GM13976 (cell line): ENCODE measurements around the gene YAE1.
A peak's percentile ranks its signal among the peaks of the same experiment; 100 is the strongest.

Experiments
- DNase-seq: peaks from one replicate; pipeline ENCODE4 v3.0.0; 2012; ENCODE audit warnings: low spot score
- in situ Hi-C: fragments of 300-500 bp; cut with MboI; formaldehyde crosslinking; loops from one replicate; pipeline ENCODE4 v1.12.0; 2022; ENCODE audit warnings: low sequenced_read_pairs, mixed read lengths, inconsistent platforms; ENCODE audit not compliant: unreplicated experiment
- TF ChIP-seq, protein P1 (sequence below): IDR thresholded peaks from 2 replicates; pipeline ENCODE4 v1.5.1; 2012; ENCODE audit warnings: borderline replicate concordance, mild to moderate bottlenecking; ENCODE audit not compliant: insufficient read depth; ENCODE audit errors: extremely low read depth, missing control alignments, control extremely low read depth

Gene YAE1

GRCh38 chr7:39607865-39608264, 41.7 kb downstream of the YAE1 start:
- in situ Hi-C loops, result no loop called here
- TF ChIP-seq, protein P1, sequence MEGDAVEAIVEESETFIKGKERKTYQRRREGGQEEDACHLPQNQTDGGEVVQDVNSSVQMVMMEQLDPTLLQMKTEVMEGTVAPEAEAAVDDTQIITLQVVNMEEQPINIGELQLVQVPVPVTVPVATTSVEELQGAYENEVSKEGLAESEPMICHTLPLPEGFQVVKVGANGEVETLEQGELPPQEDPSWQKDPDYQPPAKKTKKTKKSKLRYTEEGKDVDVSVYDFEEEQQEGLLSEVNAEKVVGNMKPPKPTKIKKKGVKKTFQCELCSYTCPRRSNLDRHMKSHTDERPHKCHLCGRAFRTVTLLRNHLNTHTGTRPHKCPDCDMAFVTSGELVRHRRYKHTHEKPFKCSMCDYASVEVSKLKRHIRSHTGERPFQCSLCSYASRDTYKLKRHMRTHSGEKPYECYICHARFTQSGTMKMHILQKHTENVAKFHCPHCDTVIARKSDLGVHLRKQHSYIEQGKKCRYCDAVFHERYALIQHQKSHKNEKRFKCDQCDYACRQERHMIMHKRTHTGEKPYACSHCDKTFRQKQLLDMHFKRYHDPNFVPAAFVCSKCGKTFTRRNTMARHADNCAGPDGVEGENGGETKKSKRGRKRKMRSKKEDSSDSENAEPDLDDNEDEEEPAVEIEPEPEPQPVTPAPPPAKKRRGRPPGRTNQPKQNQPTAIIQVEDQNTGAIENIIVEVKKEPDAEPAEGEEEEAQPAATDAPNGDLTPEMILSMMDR, result no peak
- DNase-seq, result no peak

- in situ Hi-C loops, result no loop called here
- no peak for DNase-seq
- TF ChIP-seq, protein P1, result no peak
These were observed 42.1 kb downstream of the YAE1 start for GRCh38 chr7:39608278-39608677.

DNA sequence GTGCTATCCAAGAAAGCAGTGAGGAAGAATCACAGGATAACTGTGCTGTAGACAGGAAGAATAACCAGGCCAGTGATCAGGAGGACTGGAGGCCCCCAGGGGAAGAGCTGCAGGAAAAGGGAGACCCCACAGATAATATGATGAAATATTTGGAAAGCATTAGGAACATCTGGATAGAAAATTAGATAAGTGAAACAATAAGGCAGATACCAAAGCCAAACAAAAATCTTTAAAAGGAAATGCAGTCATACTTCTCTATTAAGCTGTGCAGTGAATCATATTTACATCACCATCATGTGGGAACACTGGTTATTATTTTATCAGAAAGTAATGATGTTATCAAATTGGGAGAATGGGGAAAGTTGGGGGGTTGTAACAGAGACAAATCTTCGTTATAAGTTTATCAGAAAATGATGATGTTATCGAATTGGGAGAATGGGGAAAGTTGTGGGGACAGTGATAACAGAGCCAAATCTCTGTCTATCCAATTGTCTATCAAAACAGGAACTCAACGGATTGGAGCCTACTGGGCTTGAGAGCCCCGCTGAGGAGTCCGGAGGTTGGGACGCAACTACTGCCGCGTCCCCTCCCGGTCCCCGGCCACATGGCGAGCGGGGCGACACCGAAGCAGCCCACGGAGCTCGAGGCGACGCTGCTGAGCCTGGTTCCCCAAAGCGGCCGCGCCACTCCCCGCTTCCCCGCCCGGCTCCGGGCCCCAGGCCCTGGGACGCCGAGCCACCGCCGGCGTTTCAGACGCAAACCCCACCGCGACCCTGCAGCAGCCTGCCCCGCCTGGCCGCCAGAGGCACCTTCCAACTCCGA, 43.1 kb downstream of the YAE1 start:
- TF ChIP-seq, protein P1, result no peak
- DNase-seq, result peak; percentile 66
- in situ Hi-C loops, result no loop called here

GRCh38 chr7:39609935-39610263, 43.7 kb downstream of the YAE1 start:
- TF ChIP-seq, protein P1, result no peak
- in situ Hi-C loops, result no loop called here
- DNase-seq, result no peak

DNA sequence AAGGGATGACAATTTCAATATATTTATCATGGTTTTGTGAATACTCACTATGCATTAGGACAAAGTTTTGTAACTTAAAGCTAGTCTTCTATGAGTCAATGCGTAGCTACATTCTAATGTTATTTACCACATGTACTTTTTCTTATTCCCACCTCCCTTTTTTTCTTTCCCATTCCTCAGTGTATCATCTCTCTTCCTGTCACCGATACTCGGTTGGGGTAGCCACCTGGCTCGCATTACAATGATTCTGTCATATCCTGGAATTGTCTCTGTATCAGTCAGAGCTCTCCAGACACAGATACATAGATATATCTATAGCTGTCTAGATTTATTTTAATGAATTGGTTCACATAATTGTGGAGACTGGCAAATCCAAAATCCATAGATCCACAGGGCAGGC, 47.4 kb downstream of the YAE1 start:
- DNase-seq, result no peak
- TF ChIP-seq, protein P1, result no peak
- in situ Hi-C loops, result no loop called here

GRCh38 chr7:39614299-39614698, 48.1 kb downstream of the YAE1 start:
- TF ChIP-seq, protein P1, result no peak
- no peak for DNase-seq
- in situ Hi-C loops, result no loop called here
